NCI-H2107 (cell line): Measurements from ENCODE around the gene HADHB.
"Not testable (repeated sequence)": the region's sequence is repeated elsewhere in the genome, so short reads cannot be mapped to it uniquely, and the experiment has no call there.

Source experiments
- DNase-seq: peaks from one replicate; lab custom pipeline; 2025; lab: John Stamatoyannopoulos, UW

Gene HADHB

DNA sequence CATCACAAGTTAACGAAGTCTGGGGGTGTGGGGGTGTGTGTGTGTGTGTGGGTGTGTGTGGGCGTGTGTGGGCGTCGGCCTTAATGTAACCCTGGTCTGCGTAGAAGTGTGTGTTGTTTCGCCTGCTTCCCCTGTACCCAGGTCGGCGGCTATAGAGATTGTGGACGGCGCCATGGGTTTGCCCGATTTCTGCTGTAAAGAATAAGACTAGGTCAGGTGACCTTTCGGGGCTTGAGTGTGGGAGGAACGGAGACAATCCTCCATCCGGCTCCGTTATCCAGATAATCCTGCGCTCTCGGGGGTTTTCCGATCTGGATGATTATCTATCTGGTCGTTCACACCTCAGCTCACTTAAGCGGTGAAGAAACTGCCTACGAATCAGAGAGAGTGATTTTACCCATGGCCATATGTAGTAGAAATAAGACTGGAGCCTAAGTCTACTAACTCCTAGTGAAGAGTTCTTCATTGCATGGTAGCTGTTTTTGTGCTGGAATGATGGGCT lies 543 bp downstream of the HADHB start:
- no peak for DNase-seq

DNA sequence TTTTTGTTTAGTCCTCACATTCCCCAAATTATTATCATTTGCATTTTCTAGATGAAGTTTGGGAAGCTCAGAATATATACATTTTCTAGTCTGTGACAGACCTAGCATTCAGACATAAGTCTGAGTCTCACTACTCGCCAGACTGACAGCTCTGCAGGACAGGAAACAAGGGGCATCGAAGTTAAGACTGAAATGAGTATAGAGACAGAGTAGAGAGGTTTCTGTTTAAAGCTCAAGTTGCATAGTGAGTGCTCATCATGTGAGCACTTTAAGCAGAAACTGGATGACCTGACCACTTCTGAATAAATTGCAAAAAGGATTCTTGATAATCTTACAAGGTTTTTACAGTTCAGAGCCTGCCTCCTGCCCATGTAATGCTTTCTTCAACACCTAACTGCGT lies 1.1 kb downstream of the HADHB start:
- DNase-seq, result no peak

DNA sequence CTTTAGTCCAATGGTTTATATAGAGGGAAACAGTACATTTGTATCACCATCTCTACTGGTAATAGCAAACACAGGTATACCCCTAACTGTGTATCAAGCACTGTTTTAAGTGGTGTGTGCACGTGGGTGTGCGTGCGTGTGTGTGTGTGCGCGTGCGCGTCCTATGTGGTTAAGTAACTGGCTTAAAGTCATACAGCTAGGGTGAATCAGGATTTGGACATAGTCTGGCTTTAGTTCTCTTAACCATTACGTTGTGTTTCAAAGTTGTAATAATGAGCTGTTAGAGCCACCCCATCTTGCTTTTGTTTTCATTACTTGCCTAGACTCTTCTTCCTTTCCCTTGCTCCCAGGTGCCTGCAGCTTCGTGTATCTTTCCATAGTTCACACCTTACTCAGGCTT lies 2.1 kb downstream of the HADHB start:
- DNase-seq, result no peak

DNA sequence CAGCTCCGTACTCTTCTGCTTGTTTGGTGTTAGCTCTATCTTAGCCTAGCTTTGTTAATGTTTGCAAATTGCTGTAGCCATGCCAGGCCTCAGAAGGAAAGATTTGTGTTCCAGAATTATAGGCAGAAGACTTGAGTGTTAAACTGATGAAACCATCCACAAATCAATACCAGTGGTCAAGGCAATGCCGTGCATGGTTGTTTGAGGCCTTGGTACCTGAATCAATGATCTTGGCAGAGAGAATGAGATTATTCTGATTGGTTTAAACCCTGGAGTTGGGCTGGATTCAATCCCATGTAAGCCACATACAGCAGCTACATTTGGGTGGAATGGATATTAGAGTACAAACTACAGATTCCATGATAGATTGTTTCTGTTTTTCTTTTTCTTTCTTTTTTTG lies 4.9 kb downstream of the HADHB start:
- no peak for DNase-seq

- peak; percentile 15 for DNase-seq
Observed at GRCh38 chr2:26251893-26252292, 7.2 kb downstream of the HADHB start.

DNA sequence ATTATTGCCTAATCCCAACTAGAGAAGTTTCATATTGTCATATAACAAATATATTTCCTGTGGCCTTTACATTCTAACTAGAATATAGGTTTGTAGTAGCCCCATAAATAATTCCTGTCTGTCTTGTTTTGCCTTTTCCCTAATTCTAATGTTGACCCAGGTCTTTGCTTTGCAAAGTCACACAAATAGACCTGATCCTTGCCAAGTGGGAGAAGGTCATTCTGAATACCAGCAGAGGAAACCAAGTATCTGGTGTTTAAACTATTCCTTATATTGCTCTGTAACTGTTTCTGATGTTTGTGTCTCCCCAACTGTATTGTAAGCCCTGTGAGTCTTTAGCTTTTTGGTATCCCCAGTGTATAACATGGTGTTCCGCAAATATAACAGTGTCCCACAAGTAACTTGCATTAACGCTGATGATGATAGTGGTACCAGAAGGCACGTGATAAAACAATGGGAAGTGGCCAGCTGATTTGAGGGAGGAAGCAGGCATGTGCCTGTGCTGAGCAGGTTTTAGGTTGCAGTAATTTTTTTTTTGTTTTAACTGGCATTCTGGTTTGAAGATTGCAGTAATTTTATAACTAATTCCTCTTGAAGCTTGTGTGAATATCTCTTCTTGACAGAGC lies 11.1 kb downstream of the HADHB start:
- DNase-seq, result no peak

DNA sequence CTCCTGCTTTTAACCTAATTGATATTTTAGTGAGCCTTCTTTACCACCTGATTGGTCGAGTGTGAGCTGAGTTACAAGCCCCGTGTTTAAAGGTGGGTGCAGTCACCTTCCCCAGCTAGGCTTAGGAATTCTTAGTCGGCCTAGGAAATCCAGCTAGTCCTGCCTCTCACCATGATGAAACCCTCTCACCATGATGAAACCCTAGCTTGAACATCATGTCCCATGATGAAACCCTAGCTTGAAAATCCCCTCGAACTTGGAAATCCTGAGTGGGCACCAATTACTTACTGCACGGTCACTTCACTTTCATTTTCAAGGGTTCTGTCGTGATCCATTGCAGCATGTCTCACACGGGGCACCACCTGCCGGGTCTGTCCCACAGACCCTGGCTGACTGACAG lies 14.1 kb downstream of the HADHB start:
- not testable (repeated sequence) for DNase-seq

- no peak for DNase-seq
Observed at GRCh38 chr2:26268213-26268612, 23.5 kb downstream of the HADHB start.

GRCh38 chr2:26268670-26269385 lies 24.1 kb downstream of the HADHB start:
- not testable (repeated sequence) for DNase-seq

DNA sequence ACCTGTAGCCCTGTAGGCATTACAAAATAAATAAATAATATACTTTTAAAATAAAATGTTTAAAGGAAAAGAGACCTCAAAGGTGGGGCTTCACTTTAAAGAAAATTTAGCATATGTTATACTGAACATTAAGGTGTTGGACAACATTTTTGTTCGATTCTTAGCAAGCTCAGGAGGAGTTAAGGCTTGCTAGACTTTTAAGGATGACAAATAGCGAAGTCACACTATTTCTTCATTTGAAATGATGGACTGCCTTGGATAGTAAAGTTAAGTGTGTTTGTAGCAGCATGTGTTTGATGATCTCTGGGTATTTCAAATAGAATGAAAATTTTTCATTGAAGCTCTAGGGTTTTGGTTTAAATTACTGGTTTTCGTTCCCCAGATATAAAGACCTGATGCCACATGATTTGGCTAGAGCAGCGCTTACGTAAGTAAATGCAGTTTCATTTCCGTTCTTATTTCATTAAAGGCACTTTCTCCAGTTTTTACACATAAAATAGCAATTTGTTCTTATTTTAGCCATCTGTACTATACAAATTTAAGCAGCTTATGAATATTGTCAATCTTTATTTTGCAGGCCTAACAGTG lies 24.9 kb downstream of the HADHB start:
- no peak for DNase-seq

- no peak for DNase-seq
Observed at GRCh38 chr2:26270373-26270772, 25.6 kb downstream of the HADHB start.

- no peak for DNase-seq
Observed at GRCh38 chr2:26273501-26273900, 28.8 kb downstream of the HADHB start.

GRCh38 chr2:26274058-26274613 lies 29.4 kb downstream of the HADHB start:
- no peak for DNase-seq

GRCh38 chr2:26276484-26277227 lies 31.9 kb downstream of the HADHB start:
- DNase-seq, result no peak

GRCh38 chr2:26279886-26280285 lies 35.1 kb downstream of the HADHB start:
- DNase-seq, result no peak

DNA sequence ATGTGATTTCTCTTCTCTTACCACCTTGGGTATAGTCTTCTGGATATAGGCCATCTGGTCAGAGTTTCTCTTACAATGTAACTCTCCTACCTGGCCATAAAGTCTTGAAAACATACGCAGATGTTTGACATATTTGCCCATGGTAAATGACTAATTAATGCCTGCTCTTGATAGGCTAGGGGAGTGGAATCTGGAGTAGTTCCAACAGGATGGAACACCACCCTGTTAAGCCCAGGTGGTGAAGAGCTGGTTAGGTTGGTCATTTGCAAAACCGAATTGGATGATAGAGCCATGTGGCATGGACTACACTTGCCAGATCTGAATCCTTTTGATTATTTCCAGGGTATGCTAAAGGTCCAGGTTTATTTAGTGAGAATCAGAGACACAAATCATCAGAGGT lies 36.5 kb downstream of the HADHB start:
- no peak for DNase-seq

- no peak for DNase-seq
Observed at GRCh38 chr2:26283606-26284005, 38.9 kb downstream of the HADHB start.

GRCh38 chr2:26284132-26284531 lies 39.4 kb downstream of the HADHB start:
- no peak for DNase-seq

- DNase-seq, result no peak
Observed at GRCh38 chr2:26285931-26286330, 41.2 kb downstream of the HADHB start.

DNA sequence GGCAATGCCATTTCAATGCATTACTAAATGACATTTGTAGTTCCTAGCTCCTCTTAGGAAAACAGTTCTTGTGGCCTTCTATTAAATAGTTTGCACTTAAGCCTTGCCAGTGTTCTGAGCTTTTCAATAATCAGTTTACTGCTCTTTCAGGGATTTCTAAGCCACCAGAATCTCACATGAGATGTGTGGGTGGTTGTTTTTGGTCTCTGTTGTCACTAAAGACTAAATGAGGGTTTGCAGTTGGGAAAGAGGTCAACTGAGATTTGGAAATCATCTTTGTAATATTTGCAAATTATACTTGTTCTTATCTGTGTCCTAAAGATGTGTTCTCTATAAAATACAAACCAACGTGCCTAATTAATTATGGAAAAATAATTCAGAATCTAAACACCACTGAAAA lies 45.3 kb downstream of the HADHB start:
- no peak for DNase-seq

DNA sequence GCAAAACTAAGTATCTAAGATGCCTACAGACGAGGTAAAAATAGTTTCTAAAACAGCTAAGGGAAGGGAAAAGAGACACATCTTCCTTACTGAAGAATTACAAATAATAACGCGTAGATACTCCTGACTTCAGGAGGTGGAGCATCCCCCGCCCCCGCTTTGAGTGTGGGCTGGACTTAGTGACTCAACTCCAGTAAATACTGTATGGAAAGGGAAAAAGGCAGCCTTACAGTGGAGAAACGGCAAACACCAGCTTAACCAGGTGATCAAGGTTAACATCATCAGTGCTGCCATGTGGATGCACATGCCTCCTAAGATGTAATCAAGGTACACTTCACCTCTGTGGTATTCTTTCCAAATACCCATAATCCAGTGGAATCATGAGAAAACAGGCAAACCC lies 47.9 kb downstream of the HADHB start:
- DNase-seq, result no peak

GRCh38 chr2:26295511-26295910 lies 50.8 kb downstream of the HADHB start:
- DNase-seq, result no peak
